Stomach (tissue), 4 donors: ENCODE data around the gene TRIM51G.
"Not testable (repeated sequence)": the region's sequence is repeated elsewhere in the genome, so short reads cannot be mapped to it uniquely, and the experiment has no call there.

Source experiments
- CTCF ChIP-seq, 7 experiments: fragments of 450-650 bp in 4 of 7; fragments of 200-600 bp in 3 of 7; sonication (generic) in 3 of 7; IDR thresholded peaks; one replicate each; pipeline ENCODE4 v1.5.1; 2016 to 2019; ENCODE audit warnings: antibody characterized with exemption in 7 of 7, control low read depth in 2 of 7, mild to moderate bottlenecking in 1 of 7
- EP300 ChIP-seq: sonication (generic); formaldehyde crosslinking; IDR thresholded peaks from one replicate; pipeline ENCODE4 v1.6.1; 2017; ENCODE audit warnings: antibody characterized with exemption
- POLR2A ChIP-seq, 4 donors: fragments of 450-650 bp; IDR thresholded peaks; one replicate each; pipeline ENCODE4 v1.6.1; 2016; ENCODE audit warnings: antibody characterized with exemption in 4 of 4, control low read depth in 2 of 4, mild to moderate bottlenecking in 1 of 4, moderate library complexity in 1 of 4
- POLR2AphosphoS5 ChIP-seq, 3 donors: sonication (generic); formaldehyde crosslinking; IDR thresholded peaks; one replicate each; pipeline ENCODE4 v1.6.1; 2016; ENCODE audit warnings: antibody characterized with exemption in 3 of 3

DNA sequence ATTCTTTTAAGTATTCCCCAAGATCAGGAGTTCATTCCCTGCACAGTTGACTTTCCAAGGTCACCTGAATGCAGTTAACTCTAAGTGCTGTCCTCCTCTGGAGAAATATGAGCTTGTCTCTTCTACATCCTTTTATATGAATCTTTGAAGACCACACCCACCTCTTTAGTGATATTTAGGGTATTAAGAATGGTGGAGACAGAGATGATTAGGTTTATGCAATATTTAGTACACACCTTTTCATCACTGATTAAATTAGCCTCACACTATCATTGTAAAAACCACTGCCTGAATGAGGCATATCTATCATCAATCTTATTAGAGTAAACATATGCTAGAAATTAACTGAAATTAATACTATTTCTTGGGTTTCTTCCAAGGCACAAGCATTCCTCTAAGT, at the start of gene TRIM51G:
- not testable (repeated sequence) for TF ChIP-seq CTCF (IDR thresholded peaks at IDR 0.05); EP300; POLR2AphosphoS5 (IDR thresholded peaks at IDR 0.05); POLR2A (IDR thresholded peaks at IDR 0.05)
